ENCODE measurements around the gene ATG13.

Gene ATG13

GRCh38 chr11:46678741-46679130 lies 61.4 kb downstream of the ATG13 start:
- Histone ChIP-seq H2AFZ (ENCODE audit: low read length) (no peak overlapping the region), H3K36me3 (ENCODE audit: insufficient read depth, low read length) (peaks cover 37% of the 10 kb centered on the region; the same call in 1 of the 2 replicates), H4K20me1 (ENCODE audit: insufficient read depth, low read length) (no peaks in the 10 kb centered on the region), H3K4me1 (ENCODE audit: insufficient read depth, low read length, severe bottlenecking) (peaks cover 31% of the 10 kb centered on the region), H3K9me2 (ENCODE audit: low read depth, low read length) (no peaks in the 10 kb centered on the region), H3K4me2 (ENCODE audit: low read length) (no peak overlapping the region), H3K27ac (ENCODE audit: low read depth, low read length, poor library complexity, severe bottlenecking) (no peak overlapping the region), H3K4me3 (ENCODE audit: low read depth, low read length, poor library complexity, severe bottlenecking) (no peak overlapping the region), H3K9ac (ENCODE audit: low read length) (no peak overlapping the region), H3K9me3 (ENCODE audit: low read length) (no peaks in the 10 kb centered on the region), H3K79me2 (ENCODE audit: insufficient read depth, low read length) (no peaks in the 10 kb centered on the region), H3K27me3 (ENCODE audit: insufficient read depth, low read length) (no peaks in the 10 kb centered on the region), H3F3A (ENCODE audit: insufficient read depth, low read length) (no peaks in the 10 kb centered on the region)
- TF ChIP-seq CTCF (IDR thresholded peaks at IDR 0.05; ENCODE audit: low read length) = no peak
- no peak for TF ChIP-seq EZH2 (IDR thresholded peaks at IDR 0.05; ENCODE audit: borderline replicate concordance, low read length)

- Histone ChIP-seq H3K9ac (ENCODE audit: low read length) (no peak overlapping the region), H3F3A (ENCODE audit: insufficient read depth, low read length) (no peaks in the 10 kb centered on the region), H3K27me3 (ENCODE audit: insufficient read depth, low read length) (no peaks in the 10 kb centered on the region), H3K79me2 (ENCODE audit: insufficient read depth, low read length) (no peaks in the 10 kb centered on the region), H3K4me1 (ENCODE audit: insufficient read depth, low read length, severe bottlenecking) (peaks cover 26% of the 10 kb centered on the region), H3K9me3 (ENCODE audit: low read length) (no peaks in the 10 kb centered on the region), H3K4me3 (ENCODE audit: low read depth, low read length, poor library complexity, severe bottlenecking) (no peak overlapping the region), H3K27ac (ENCODE audit: low read depth, low read length, poor library complexity, severe bottlenecking) (no peak overlapping the region), H3K36me3 (ENCODE audit: insufficient read depth, low read length) (peaks cover 37% of the 10 kb centered on the region; the same call in 1 of the 2 replicates), H4K20me1 (ENCODE audit: insufficient read depth, low read length) (no peaks in the 10 kb centered on the region), H2AFZ (ENCODE audit: low read length) (no peak overlapping the region), H3K9me2 (ENCODE audit: low read depth, low read length) (no peaks in the 10 kb centered on the region), H3K4me2 (ENCODE audit: low read length) (no peak overlapping the region)
- TF ChIP-seq EZH2 (IDR thresholded peaks at IDR 0.05; ENCODE audit: borderline replicate concordance, low read length) (no peak), CTCF (IDR thresholded peaks at IDR 0.05; ENCODE audit: low read length) (no peak)
Measured at GRCh38 chr11:46679241-46680163, 62.1 kb downstream of the ATG13 start.

- Histone ChIP-seq H3K27me3 (ENCODE audit: insufficient read depth, low read length) (no peaks in the 10 kb centered on the region), H3K4me3 (ENCODE audit: low read depth, low read length, poor library complexity, severe bottlenecking) (no peak overlapping the region), H4K20me1 (ENCODE audit: insufficient read depth, low read length) (no peaks in the 10 kb centered on the region), H3K79me2 (ENCODE audit: insufficient read depth, low read length) (no peaks in the 10 kb centered on the region), H3K4me1 (ENCODE audit: insufficient read depth, low read length, severe bottlenecking) (peaks cover 18% of the 10 kb centered on the region), H3K36me3 (ENCODE audit: insufficient read depth, low read length) (peaks cover 37% of the 10 kb centered on the region; the same call in 1 of the 2 replicates), H2AFZ (ENCODE audit: low read length) (no peak overlapping the region), H3K9me3 (ENCODE audit: low read length) (no peaks in the 10 kb centered on the region), H3K27ac (ENCODE audit: low read depth, low read length, poor library complexity, severe bottlenecking) (no peak overlapping the region), H3K9ac (ENCODE audit: low read length) (no peak overlapping the region), H3K9me2 (ENCODE audit: low read depth, low read length) (no peaks in the 10 kb centered on the region), H3F3A (ENCODE audit: insufficient read depth, low read length) (no peaks in the 10 kb centered on the region), H3K4me2 (ENCODE audit: low read length) (no peak overlapping the region)
- TF ChIP-seq CTCF (IDR thresholded peaks at IDR 0.05; ENCODE audit: low read length) (no peak), EZH2 (IDR thresholded peaks at IDR 0.05; ENCODE audit: borderline replicate concordance, low read length) (no peak)
Measured at GRCh38 chr11:46680164-46680760, 62.9 kb downstream of the ATG13 start.

Data from OCI-LY1 (cell line).